ENCODE data around the gene GUCY1A2. TPM values are rescaled to one million over a fixed set of nuclear protein-coding genes. Genes with fewer than 3 reads are reported as not detected.
A peak's percentile ranks its signal among the peaks of the same experiment; 100 is the strongest.

The GUCY1A2 gene
- total RNA-seq, 2 donors from 2014 or later, result 0.13 TPM; not detected in 1

DNA sequence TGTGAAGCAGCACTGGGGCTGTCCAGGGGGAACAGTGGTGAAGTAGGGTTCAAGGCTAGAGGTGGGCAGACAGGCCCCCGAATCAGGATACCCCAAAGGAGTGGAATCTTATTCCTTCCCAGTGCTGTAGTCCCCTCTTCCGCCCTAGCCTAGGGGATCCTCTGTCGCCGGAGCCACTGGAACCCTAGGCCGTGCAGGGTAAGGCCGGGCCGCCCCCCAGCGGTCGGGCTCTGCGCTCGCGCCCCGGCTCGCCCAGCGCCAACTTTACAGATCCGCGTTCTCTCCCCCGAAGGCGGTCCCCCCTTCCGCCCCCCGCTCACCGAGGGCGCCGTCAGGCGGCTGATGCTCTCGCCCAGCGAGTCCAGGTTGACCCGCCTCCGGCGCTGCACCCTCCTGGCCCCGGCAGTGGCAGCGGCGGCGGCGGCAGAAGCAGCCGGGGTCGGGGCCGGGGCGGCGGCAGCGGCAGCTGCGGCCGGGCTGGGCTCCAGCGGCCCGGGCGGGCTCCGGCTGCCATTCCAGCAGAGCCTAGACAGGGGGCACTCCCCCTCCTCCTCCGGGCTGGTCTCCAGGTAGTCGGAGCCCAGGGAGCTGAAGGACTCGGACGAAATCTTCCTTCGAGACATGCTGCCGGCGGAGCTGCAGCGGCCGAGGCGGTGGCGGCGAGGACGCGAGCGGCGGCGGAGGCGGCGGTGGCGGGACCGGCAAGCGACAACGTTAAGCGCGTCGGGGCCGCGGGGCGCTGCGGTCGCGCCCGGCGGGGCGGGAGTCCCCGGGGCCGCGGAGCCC is 650 bp downstream of the GUCY1A2 start:
- Mint-ChIP-seq H3K4me3 (peak overlapping the region; percentile 37), H3K4me1 (no peaks in the 10 kb centered on the region), H3K27me3 (peaks cover 25% of the 10 kb centered on the region), H3K36me3 (ENCODE audit: low read depth) (no peaks in the 10 kb centered on the region), H3K27ac (no peak overlapping the region)
- H3K9me3 ChIP-seq (ENCODE audit: control insufficient read depth, low read length, poor library complexity, severe bottlenecking), result no peaks in the 10 kb centered on the region
- ATAC-seq (no peak), DNase-seq (no peak)

DNA sequence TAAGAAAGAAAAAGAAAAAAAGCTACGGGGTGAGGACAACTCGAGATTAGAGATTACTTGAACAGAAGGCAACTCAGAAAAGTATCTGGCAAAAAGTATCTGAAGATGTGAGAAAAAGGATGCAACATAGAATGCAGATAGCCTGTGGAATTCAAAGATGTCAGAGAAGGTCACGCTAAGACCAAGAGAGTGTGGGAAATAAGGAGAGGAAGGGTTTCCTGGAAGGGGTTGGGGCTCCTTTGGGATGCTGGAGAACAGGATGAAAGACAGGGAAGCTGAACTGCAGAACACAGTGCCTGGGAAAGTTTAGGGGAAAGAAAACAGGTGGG is 1.2 kb downstream of the GUCY1A2 start:
- DNase-seq (no peak), ATAC-seq (no peak)
- Mint-ChIP-seq H3K27ac (no peak overlapping the region), H3K4me1 (no peaks in the 10 kb centered on the region), H3K36me3 (ENCODE audit: low read depth) (no peaks in the 10 kb centered on the region), H3K27me3 (peaks cover 25% of the 10 kb centered on the region), H3K4me3 (peak overlapping the region; percentile 37)
- H3K9me3 ChIP-seq (ENCODE audit: control insufficient read depth, low read length, poor library complexity, severe bottlenecking), result no peaks in the 10 kb centered on the region

DNA sequence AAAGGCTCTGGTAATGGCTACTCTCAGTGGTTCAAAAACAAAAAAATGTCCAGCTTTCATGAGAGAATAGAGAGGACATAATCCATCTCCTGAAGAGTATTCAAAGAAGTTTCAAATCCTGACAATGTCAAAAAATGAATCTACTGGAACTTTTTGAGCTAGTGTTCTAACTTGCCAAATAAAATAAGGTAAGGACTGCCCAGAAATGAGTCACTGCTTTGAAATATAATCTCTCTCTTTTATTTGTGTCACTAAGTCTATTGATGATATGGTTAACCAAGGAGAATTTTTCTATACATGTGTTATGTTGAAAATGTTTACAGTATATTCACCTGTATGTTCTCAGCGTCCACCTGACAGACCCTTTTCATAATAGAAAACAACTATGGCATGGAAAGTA is 3.4 kb downstream of the GUCY1A2 start:
- Mint-ChIP-seq H3K27ac (no peak overlapping the region), H3K4me1 (no peaks in the 10 kb centered on the region), H3K36me3 (ENCODE audit: low read depth) (no peaks in the 10 kb centered on the region), H3K4me3 (no peak overlapping the region), H3K27me3 (peaks cover 25% of the 10 kb centered on the region)
- DNase-seq (no peak), ATAC-seq (no peak)
- no peaks in the 10 kb centered on the region for H3K9me3 ChIP-seq (ENCODE audit: control insufficient read depth, low read length, poor library complexity, severe bottlenecking)

DNA sequence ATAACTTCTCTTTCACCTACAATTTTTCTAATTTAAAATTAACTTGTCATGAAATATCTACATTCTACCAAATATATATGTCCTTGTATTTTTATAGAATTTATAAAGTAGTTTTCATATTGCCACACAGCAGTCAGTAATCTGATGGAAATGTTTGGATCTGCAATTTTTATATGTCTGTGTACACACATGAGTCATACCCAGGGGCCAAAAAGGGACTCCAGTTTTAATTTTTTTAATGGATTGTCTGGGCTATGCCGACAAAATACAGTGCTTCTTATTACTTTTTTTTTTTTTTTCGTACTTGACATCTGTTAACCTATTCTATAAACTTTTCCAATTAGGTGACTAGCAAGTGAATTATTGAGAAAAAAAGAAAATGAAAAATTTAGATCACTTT is 6.3 kb downstream of the GUCY1A2 start:
- no peak overlapping the region for H3K27ac Mint-ChIP-seq
- DNase-seq (no peak), ATAC-seq (no peak)
- H3K27me3 Mint-ChIP-seq, result peaks cover 13% of the 10 kb centered on the region
- H3K4me1 Mint-ChIP-seq, result no peaks in the 10 kb centered on the region
- H3K9me3 ChIP-seq (ENCODE audit: control insufficient read depth, low read length, poor library complexity, severe bottlenecking), result no peaks in the 10 kb centered on the region
- no peak overlapping the region for H3K4me3 Mint-ChIP-seq
- no peaks in the 10 kb centered on the region for H3K36me3 Mint-ChIP-seq (ENCODE audit: low read depth)

DNA sequence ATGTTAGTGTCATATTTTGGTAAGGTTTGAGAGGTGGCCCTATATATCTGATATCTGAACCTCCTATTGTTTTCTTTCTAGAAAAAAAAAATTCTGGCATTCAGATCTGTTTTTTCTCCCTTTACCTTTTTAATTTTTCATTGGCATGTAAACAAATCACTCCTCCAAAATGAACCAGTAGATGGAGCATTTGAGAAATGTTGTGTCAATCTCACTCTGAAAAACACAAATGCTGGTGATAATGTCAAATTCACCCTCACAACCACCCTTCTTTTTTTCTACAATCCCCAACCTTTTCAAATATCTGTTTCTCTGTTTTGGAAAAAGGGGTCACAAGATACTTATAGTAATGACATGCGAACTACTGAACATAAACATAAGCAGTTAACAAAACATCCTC is 9.1 kb downstream of the GUCY1A2 start:
- no peak overlapping the region for H3K27ac Mint-ChIP-seq
- H3K9me3 ChIP-seq (ENCODE audit: control insufficient read depth, low read length, poor library complexity, severe bottlenecking), result no peaks in the 10 kb centered on the region
- H3K27me3 Mint-ChIP-seq, result no peaks in the 10 kb centered on the region
- no peak for DNase-seq
- H3K4me3 Mint-ChIP-seq, result no peak overlapping the region
- no peaks in the 10 kb centered on the region for H3K36me3 Mint-ChIP-seq (ENCODE audit: low read depth)
- no peaks in the 10 kb centered on the region for H3K4me1 Mint-ChIP-seq
- ATAC-seq, result no peak

DNA sequence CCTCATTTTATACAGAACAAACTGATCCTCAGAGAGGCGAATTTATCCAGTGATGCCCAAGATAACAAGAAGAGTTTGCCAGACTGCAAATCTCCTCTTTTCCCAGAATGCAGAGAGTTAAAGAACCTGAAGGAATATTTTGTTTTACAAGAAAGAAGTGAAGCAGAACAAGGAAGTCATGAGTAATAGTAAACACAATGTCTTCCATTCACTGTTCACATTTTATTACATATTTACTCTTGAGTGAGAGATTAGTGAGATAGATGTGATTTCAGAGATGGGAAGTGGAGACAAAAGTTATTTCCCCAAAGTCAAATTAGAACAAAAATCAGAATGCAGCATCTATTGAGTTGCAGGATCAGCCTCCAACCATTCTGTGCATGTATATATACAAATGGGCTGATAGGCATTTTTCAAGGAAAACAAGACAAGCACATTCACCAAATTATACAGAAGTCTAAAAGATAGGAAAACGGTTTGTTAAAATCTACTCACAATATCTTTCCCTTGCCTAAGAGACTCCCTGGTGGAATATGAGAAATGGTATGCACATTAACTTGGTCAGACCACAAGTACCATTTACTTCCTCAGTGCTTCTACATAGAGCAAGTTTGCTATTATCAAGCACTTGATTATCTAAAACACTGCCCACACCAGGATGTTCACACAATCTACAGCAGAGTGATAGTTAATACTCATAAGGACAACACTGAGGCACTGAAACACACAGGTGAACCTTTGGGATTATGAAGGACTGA is 12.0 kb downstream of the GUCY1A2 start:
- ATAC-seq (no peak), DNase-seq (no peak)
- peaks cover 3% of the 10 kb centered on the region for H3K9me3 ChIP-seq (ENCODE audit: control insufficient read depth, low read length, poor library complexity, severe bottlenecking)
- Mint-ChIP-seq H3K27ac (no peak overlapping the region), H3K36me3 (ENCODE audit: low read depth) (no peaks in the 10 kb centered on the region), H3K4me1 (no peaks in the 10 kb centered on the region), H3K4me3 (no peak overlapping the region), H3K27me3 (no peaks in the 10 kb centered on the region)

DNA sequence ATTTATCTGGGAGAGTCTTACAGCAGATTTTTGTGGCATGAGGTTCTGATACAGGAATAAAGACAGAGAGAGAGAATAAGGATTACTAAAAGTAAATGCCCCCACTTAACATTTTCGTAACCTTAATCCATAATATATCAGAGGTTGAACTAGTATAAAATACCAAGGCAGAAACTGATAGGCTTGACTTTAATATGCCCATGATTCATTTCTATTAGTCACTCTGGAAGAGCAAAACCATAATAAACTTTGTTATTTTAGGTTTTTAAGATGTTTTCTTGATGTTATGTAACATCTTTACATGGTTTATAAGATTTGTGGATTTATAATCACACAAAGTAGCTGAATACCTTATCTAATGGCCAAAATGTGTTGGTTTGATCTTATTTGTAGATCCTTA is 19.1 kb downstream of the GUCY1A2 start:
- Mint-ChIP-seq H3K4me1 (no peaks in the 10 kb centered on the region), H3K27ac (no peak overlapping the region), H3K4me3 (no peak overlapping the region), H3K27me3 (no peaks in the 10 kb centered on the region), H3K36me3 (ENCODE audit: low read depth) (no peaks in the 10 kb centered on the region)
- no peak for ATAC-seq
- peaks cover 3% of the 10 kb centered on the region for H3K9me3 ChIP-seq (ENCODE audit: control insufficient read depth, low read length, poor library complexity, severe bottlenecking)
- no peak for DNase-seq

DNA sequence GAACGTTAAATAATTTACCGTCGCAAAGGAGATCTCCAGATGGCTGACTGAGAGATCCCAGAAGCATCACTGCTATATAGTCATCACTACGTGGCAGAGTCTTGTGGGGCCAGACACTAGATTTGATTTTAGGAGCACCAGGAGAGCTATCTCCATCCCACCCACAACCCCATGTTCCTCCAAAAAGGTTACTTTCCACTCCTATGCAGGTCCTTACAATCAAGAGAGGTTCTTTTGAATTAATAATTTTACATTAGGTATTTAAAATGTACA is 19.4 kb downstream of the GUCY1A2 start:
- H3K4me1 Mint-ChIP-seq, result no peaks in the 10 kb centered on the region
- no peak for ATAC-seq
- no peak overlapping the region for H3K4me3 Mint-ChIP-seq

DNA sequence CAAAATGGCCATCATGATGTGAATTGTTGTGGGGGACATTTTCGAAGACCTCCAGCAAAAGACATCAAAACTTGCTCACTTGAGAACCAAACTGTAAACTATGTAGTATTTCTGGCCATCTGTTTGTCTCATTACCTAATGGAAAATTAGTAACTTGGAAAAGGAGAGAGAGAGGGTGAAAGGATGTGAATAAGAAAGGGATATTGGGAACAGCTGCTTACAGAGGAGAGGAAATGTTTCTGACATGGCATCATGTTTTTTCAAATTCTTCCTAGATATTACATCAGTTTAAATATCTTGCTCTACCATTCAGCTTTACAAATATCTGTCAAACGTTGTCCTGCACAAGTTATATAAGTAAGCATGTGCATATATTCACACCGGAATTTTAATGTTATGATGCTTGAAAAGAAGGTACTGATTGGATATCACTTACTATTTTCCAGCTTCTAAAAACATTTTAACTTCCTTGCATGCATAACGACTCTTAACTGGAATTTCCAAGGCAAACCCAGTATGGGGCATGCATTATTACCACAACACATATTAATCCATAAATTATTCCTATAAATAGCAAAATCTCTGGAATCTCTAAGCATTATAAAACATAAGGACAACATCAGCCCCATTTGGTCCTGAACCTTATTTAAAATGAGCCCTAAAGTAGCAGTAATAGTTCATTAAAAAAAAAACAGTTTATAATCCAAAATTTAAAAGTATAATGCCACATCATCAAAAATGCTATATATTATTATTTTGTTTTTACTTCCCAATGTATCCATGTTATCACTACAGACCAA is 20.0 kb downstream of the GUCY1A2 start:
- no peaks in the 10 kb centered on the region for H3K27me3 Mint-ChIP-seq
- no peak overlapping the region for H3K27ac Mint-ChIP-seq
- no peaks in the 10 kb centered on the region for H3K4me1 Mint-ChIP-seq
- H3K4me3 Mint-ChIP-seq, result no peak overlapping the region
- H3K36me3 Mint-ChIP-seq (ENCODE audit: low read depth), result no peaks in the 10 kb centered on the region
- H3K9me3 ChIP-seq (ENCODE audit: control insufficient read depth, low read length, poor library complexity, severe bottlenecking), result no peaks in the 10 kb centered on the region
- DNase-seq (no peak), ATAC-seq (no peak)

More for the DNA sequence above, 19.4 kb downstream of the GUCY1A2 start:
- Mint-ChIP-seq H3K27ac (no peak overlapping the region), H3K27me3 (no peaks in the 10 kb centered on the region), H3K36me3 (ENCODE audit: low read depth) (no peaks in the 10 kb centered on the region)
- H3K9me3 ChIP-seq (ENCODE audit: control insufficient read depth, low read length, poor library complexity, severe bottlenecking), result peaks cover 1% of the 10 kb centered on the region
- no peak for DNase-seq

DNA sequence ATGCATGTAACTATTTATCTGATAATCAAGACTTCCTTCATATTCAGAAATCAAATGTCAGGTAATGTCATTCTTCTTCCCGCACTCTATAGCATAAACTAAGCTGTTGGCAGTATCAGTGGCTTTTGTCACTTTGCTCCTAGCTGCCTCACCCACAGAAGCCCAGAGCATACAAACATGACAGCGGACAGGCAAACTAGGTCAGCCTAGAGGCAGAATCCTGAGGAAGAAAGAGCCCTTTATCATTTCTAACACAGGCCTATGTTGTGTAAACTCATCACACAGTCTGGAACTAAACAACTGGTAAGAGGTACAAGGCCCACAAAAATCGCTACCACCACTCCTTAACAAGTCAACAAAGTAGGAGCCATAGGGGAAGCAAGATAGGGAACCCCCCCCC is 21.0 kb downstream of the GUCY1A2 start:
- DNase-seq (no peak), ATAC-seq (no peak)
- no peaks in the 10 kb centered on the region for H3K9me3 ChIP-seq (ENCODE audit: control insufficient read depth, low read length, poor library complexity, severe bottlenecking)
- Mint-ChIP-seq H3K27ac (no peak overlapping the region), H3K4me3 (no peak overlapping the region), H3K4me1 (no peaks in the 10 kb centered on the region), H3K36me3 (ENCODE audit: low read depth) (no peaks in the 10 kb centered on the region), H3K27me3 (no peaks in the 10 kb centered on the region)

DNA sequence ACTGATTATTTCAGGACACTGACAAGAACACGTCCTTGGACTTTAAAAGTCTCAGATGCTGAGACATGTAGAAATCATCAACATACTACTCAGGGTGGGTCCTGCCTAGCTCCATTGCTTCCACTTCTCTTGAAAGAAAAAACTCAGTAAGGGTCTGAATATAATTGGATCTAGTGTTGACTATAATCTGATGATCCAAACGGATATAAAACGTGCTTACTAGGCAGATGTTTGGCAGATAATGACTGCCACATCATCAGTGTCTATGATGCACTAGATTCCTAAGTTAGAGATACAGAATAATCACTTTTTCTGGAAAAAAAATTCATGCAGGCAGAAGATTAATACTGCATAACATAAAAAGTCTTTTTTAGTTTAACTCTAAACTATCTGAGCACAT is 21.6 kb downstream of the GUCY1A2 start:
- Mint-ChIP-seq H3K4me3 (no peak overlapping the region), H3K27ac (no peak overlapping the region), H3K36me3 (ENCODE audit: low read depth) (no peaks in the 10 kb centered on the region), H3K4me1 (no peaks in the 10 kb centered on the region), H3K27me3 (no peaks in the 10 kb centered on the region)
- no peaks in the 10 kb centered on the region for H3K9me3 ChIP-seq (ENCODE audit: control insufficient read depth, low read length, poor library complexity, severe bottlenecking)
- no peak for ATAC-seq
- no peak for DNase-seq

DNA sequence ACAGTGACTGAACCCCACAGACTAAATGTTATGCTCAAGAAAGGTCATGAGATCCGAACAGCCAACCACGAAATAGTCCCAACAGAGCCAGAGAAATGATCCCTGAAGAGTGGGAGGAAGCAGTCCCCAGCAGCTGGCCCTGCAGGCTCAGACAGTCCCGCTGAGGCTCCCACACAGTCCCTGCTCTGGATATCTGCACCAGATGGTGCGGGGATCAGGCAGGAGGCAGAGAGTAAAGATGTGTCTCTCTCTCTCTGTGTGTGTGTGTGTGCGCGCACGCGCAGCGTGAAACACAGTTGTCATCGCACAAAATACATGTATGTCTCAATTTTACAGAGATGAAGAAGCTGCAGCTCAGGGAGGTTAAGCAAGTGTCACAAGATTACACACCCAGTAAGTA is 27.9 kb downstream of the GUCY1A2 start:
- DNase-seq (no peak), ATAC-seq (no peak)
- Mint-ChIP-seq H3K27ac (no peak overlapping the region), H3K4me3 (no peak overlapping the region), H3K4me1 (no peaks in the 10 kb centered on the region), H3K27me3 (no peaks in the 10 kb centered on the region), H3K36me3 (ENCODE audit: low read depth) (no peaks in the 10 kb centered on the region)
- H3K9me3 ChIP-seq (ENCODE audit: control insufficient read depth, low read length, poor library complexity, severe bottlenecking), result no peaks in the 10 kb centered on the region

DNA sequence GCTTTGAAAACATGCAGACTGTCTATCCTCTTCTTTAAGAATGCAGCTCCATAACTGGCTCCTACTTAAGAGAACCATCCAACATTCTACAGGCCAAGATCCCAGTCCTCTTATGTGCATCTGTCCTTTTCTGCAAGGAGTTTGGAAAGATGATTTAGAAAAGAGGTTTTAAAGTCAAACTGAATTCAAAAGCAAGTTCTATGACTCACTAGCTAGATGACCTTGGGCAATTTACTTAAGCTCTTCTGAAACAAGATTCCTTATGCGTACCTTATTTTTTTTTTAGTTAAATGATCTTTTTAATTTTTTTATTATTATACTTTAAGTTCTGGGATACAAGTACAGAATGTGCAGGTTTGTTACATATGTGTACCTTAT is 29.2 kb downstream of the GUCY1A2 start:
- DNase-seq, result no peak
- Mint-ChIP-seq H3K27me3 (no peaks in the 10 kb centered on the region), H3K4me1 (no peaks in the 10 kb centered on the region), H3K4me3 (no peak overlapping the region), H3K36me3 (ENCODE audit: low read depth) (no peaks in the 10 kb centered on the region), H3K27ac (no peak overlapping the region)
- no peak for ATAC-seq
- no peaks in the 10 kb centered on the region for H3K9me3 ChIP-seq (ENCODE audit: control insufficient read depth, low read length, poor library complexity, severe bottlenecking)

Measured in T-helper 17 cell (primary cell).